Erythroblast (primary cell): ENCODE measurements around the gene NDUFV3.

ENCODE experiments used
- GATA1 ChIP-seq: IDR thresholded peaks from 2 replicates; pipeline ENCODE4 v1.6.1; 2011; ENCODE audit warnings: low read depth, mild to moderate bottlenecking, control low read depth, low read length, moderate library complexity
- POLR2A ChIP-seq: IDR thresholded peaks from 2 replicates; pipeline ENCODE4 v1.6.1; 2011; ENCODE audit warnings: mild to moderate bottlenecking, low read length

DNA sequence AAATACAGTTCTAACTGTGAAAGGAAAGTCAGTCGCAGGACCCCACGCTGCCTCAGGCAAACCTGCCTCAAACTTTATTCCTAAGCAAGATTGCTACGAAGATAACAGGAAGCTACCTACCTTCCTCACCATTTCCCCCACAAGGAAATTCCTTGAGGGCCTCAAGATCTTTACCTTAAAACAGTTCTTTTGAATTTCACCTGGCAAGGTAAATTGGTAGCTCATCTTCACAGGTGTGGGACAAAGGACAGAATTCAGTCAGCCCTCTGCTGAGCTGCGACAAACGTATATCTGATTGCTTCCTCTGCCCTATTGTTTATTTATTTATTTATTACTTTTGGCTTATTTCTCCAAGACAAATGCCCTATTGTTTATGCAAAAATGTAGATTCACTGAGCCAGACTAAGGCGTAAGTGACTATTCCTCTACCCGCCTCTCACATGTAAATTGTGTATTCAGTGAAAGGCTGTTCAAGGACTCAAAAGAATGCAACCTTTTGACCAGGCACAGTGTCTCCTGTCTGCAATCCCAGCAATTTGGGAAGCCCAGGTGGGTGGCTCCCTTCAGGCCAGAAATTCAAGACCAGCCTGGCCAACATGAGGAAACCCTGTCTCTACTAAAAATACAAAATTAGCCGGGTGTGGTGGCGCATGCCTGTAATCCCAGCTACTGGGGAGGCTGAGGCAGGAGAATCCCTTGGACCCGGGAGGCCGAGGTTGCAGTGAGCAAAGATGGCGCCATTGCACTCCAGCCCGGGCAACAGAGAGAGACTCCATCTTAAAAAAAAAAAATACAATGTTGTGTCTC, 63.9 kb downstream of the NDUFV3 start:
- TF ChIP-seq POLR2A, result no peak
- TF ChIP-seq GATA1, result no peak
